Measurements from ENCODE around the gene APLF.
"Not testable (repeated sequence)": the region's sequence is repeated elsewhere in the genome, so short reads cannot be mapped to it uniquely, and the experiment has no call there.

DNA sequence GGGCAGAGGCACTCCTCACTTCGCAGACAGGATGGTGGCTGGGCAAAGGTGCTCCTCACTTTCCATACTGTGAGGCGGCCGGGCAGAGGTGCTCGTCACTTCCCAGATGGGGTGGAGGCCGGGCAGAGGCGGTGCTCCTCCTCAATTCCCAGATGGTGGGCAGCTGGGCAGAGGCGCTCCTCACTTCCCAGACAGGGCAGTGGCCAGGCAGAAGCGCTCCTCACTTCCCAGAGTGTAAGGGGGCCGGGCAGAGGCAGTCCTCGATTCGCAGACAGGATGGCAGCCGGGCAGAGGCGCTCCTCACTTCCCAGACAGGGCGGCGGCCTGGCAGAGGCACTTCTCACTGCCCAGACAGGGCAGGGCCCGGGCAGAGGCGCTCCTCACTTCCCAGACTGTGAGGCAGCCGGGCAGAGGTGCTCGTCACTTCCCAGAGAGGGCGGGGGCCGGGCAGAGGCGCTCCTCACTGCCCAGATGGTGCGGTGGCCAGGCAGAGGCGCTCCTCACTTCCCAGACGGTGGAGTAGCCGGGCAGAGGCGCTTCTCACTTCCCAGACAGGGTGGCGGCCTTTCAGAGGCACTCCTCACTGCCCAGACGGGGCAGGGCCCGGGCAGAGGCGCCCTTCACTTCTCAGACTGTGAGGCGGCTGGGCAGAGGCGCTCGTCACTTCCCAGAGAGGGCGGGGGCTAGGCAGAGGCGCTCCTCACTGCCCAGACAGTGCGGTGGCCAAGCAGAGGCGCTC, 60.1 kb downstream of the APLF start:
- TF ChIP-seq, protein P1, sequence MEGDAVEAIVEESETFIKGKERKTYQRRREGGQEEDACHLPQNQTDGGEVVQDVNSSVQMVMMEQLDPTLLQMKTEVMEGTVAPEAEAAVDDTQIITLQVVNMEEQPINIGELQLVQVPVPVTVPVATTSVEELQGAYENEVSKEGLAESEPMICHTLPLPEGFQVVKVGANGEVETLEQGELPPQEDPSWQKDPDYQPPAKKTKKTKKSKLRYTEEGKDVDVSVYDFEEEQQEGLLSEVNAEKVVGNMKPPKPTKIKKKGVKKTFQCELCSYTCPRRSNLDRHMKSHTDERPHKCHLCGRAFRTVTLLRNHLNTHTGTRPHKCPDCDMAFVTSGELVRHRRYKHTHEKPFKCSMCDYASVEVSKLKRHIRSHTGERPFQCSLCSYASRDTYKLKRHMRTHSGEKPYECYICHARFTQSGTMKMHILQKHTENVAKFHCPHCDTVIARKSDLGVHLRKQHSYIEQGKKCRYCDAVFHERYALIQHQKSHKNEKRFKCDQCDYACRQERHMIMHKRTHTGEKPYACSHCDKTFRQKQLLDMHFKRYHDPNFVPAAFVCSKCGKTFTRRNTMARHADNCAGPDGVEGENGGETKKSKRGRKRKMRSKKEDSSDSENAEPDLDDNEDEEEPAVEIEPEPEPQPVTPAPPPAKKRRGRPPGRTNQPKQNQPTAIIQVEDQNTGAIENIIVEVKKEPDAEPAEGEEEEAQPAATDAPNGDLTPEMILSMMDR (IDR thresholded peaks at IDR 0.05): not testable (repeated sequence)
- not testable (repeated sequence) for TF ChIP-seq EP300 (IDR thresholded peaks at IDR 0.05)

Data from ovary (tissue), 3 donors.